ENCODE data around the gene S100A5. TPM values are rescaled to one million over a fixed set of nuclear protein-coding genes. Genes with fewer than 3 reads are reported as not detected.

S100A5 gene
- total and polyA plus RNA-seq, 12 donors, result not detected

DNA sequence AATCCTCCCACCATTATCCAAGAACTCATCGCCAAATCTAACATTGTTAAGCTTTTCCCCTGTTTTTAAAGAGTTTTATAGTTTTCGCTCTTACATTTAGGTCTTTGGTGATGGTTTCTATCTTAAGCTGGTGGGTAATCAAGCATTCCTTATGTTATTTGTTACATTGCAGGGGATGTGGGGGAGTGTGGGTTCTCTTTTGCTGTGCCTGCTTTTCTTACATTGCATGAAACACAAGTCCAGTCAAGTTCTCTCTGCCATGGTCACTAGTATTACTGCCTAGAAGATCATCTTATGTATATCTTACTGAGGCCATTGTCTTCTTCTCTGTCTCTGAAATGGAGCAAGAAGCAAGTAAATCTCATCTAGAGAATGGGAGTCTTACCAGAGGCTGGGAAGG is 53.0 kb downstream of the S100A5 start:
- no peak for ATAC-seq
- no peaks in the 10 kb centered on the region for H3K36me3 ChIP-seq
- peaks cover 0 to 6% (median 0%) of the 10 kb centered on the region in 7 donors for H3K27me3 ChIP-seq
- WGBS, 2 donors, result 98 to 99% methylated on average over 2 of the region's 2 CpGs
- H3K27ac ChIP-seq, result peak overlapping the region in 1 of 10 donors; percentile 75
- TF ChIP-seq, protein P1, sequence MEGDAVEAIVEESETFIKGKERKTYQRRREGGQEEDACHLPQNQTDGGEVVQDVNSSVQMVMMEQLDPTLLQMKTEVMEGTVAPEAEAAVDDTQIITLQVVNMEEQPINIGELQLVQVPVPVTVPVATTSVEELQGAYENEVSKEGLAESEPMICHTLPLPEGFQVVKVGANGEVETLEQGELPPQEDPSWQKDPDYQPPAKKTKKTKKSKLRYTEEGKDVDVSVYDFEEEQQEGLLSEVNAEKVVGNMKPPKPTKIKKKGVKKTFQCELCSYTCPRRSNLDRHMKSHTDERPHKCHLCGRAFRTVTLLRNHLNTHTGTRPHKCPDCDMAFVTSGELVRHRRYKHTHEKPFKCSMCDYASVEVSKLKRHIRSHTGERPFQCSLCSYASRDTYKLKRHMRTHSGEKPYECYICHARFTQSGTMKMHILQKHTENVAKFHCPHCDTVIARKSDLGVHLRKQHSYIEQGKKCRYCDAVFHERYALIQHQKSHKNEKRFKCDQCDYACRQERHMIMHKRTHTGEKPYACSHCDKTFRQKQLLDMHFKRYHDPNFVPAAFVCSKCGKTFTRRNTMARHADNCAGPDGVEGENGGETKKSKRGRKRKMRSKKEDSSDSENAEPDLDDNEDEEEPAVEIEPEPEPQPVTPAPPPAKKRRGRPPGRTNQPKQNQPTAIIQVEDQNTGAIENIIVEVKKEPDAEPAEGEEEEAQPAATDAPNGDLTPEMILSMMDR (IDR thresholded peaks at IDR 0.05), result no peak
- DNase-seq, result no peak
- no peaks in the 10 kb centered on the region for H3K9me3 ChIP-seq
- H3K4me1 ChIP-seq, result peaks cover 0 to 28% (median 10%) of the 10 kb centered on the region in 9 donors
- intact Hi-C loops (cut with DNase I), result no loop called here
- no peak overlapping the region for H3K4me3 ChIP-seq

Other genes starting within 250 kb of the S100A5 start
- not detected for gene PGLYRP3, start 228.0 kb downstream of the S100A5 start, total RNA-seq
- not detected for gene PGLYRP3, start 228.0 kb downstream of the S100A5 start, polyA plus RNA-seq
- gene PGLYRP4, start 192.1 kb downstream of the S100A5 start, total RNA-seq, result not detected
- gene PGLYRP4, start 192.1 kb downstream of the S100A5 start, polyA plus RNA-seq, result not detected
- 100 to 1,000 TPM in 3 of 10 donors, 10 to 100 TPM in 6, 1 to 10 TPM in 1; 9.9 to 182 (median 36.0) TPM for gene S100A9, start 183.1 kb downstream of the S100A5 start, total RNA-seq
- 100 to 1,000 TPM; 111 to 177 TPM for gene S100A9, start 183.1 kb downstream of the S100A5 start, polyA plus RNA-seq
- 10 to 100 TPM in 1 of 10 donors, 1 to 10 TPM in 6, under 1 TPM in 2, not detected in 1; 0.49 to 12.9 (median 1.9) TPM for gene S100A12, start 165.3 kb downstream of the S100A5 start, total RNA-seq
- gene S100A12, start 165.3 kb downstream of the S100A5 start, polyA plus RNA-seq, result 1 to 10 TPM; 4.6 to 6.2 TPM
- 100 to 1,000 TPM in 1 of 10 donors, 10 to 100 TPM in 7, 1 to 10 TPM in 2; 6.2 to 105 (median 24.5) TPM for gene S100A8, start 149.9 kb downstream of the S100A5 start, total RNA-seq
- 10 to 100 TPM; 73.6 to 79.2 TPM for gene S100A8, start 149.9 kb downstream of the S100A5 start, polyA plus RNA-seq
- not detected for gene S100A7A, start 124.4 kb downstream of the S100A5 start, total RNA-seq
- not detected for gene S100A7A, start 124.4 kb downstream of the S100A5 start, polyA plus RNA-seq
- not detected for gene S100A7, start 80.3 kb downstream of the S100A5 start, total RNA-seq
- under 1 TPM in 1 of 2 donors, not detected in 1; 0.20 TPM for gene S100A7, start 80.3 kb downstream of the S100A5 start, polyA plus RNA-seq
- 100 to 1,000 TPM; 237 to 385 (median 294) TPM for gene S100A6, start 4.9 kb downstream of the S100A5 start, total RNA-seq
- gene S100A6, start 4.9 kb downstream of the S100A5 start, polyA plus RNA-seq, result 1,000 to 10,000 TPM in 1 of 2 donors, 100 to 1,000 TPM in 1; 630 to 2,261 TPM
- gene S100A4, start 4.9 kb upstream of the S100A5 start, total RNA-seq, result 100 to 1,000 TPM in 2 of 10 donors, 10 to 100 TPM in 8; 29.4 to 166 (median 68.1) TPM
- gene S100A4, start 4.9 kb upstream of the S100A5 start, polyA plus RNA-seq, result 100 to 1,000 TPM; 196 to 755 TPM
- 1 to 10 TPM in 3 of 10 donors, under 1 TPM in 1, not detected in 6; 0.30 to 2.9 (median 1.9) TPM for gene S100A3, start 8.3 kb upstream of the S100A5 start, total RNA-seq
- gene S100A3, start 8.3 kb upstream of the S100A5 start, polyA plus RNA-seq, result 1 to 10 TPM; 2.4 to 6.3 TPM
- gene S100A2, start 24.9 kb upstream of the S100A5 start, total RNA-seq, result 1 to 10 TPM in 9 of 10 donors, not detected in 1; 1.2 to 4.5 (median 3.1) TPM
- 1 to 10 TPM; 2.2 to 7.4 TPM for gene S100A2, start 24.9 kb upstream of the S100A5 start, polyA plus RNA-seq
- 10 to 100 TPM; 28.8 to 68.2 (median 40.2) TPM for gene S100A16, start 72.2 kb upstream of the S100A5 start, total RNA-seq
- 100 to 1,000 TPM in 1 of 2 donors, 10 to 100 TPM in 1; 98.6 to 176 TPM for gene S100A16, start 72.2 kb upstream of the S100A5 start, polyA plus RNA-seq
- gene S100A14, start 75.4 kb upstream of the S100A5 start, total RNA-seq, result 1 to 10 TPM; 1.7 to 7.3 (median 4.6) TPM
- gene S100A14, start 75.4 kb upstream of the S100A5 start, polyA plus RNA-seq, result 1 to 10 TPM in 1 of 2 donors, under 1 TPM in 1; 0.80 to 4.1 TPM
- gene S100A13, start 86.6 kb upstream of the S100A5 start, total RNA-seq, result 100 to 1,000 TPM; 101 to 150 (median 125) TPM
- 100 to 1,000 TPM; 173 to 335 TPM for gene S100A13, start 86.6 kb upstream of the S100A5 start, polyA plus RNA-seq
- 1,000 to 10,000 TPM; 1,287 to 3,035 (median 2,343) TPM for gene S100A1, start 87.5 kb upstream of the S100A5 start, total RNA-seq
- 1,000 to 10,000 TPM in 1 of 2 donors, 100 to 1,000 TPM in 1; 685 to 2,765 TPM for gene S100A1, start 87.5 kb upstream of the S100A5 start, polyA plus RNA-seq
- 10 to 100 TPM; 67.4 to 95.5 (median 77.8) TPM for gene CHTOP, start 93.1 kb upstream of the S100A5 start, total RNA-seq
- 10 to 100 TPM; 61.6 to 76.2 TPM for gene CHTOP, start 93.1 kb upstream of the S100A5 start, polyA plus RNA-seq
- gene SNAPIN, start 117.8 kb upstream of the S100A5 start, total RNA-seq, result 10 to 100 TPM; 56.7 to 83.3 (median 73.4) TPM
- gene SNAPIN, start 117.8 kb upstream of the S100A5 start, polyA plus RNA-seq, result 10 to 100 TPM; 38.6 to 54.4 TPM
- gene ILF2, start 130.1 kb upstream of the S100A5 start, total RNA-seq, result 10 to 100 TPM; 61.1 to 87.3 (median 70.8) TPM
- gene ILF2, start 130.1 kb upstream of the S100A5 start, polyA plus RNA-seq, result 100 to 1,000 TPM in 1 of 2 donors, 10 to 100 TPM in 1; 17.3 to 114 TPM
- 10 to 100 TPM in 6 of 10 donors, 1 to 10 TPM in 4; 8.0 to 24.3 (median 10.4) TPM for gene NPR1, start 137.8 kb upstream of the S100A5 start, total RNA-seq
- 10 to 100 TPM; 24.3 to 29.0 TPM for gene NPR1, start 137.8 kb upstream of the S100A5 start, polyA plus RNA-seq
- 10 to 100 TPM; 25.4 to 32.8 (median 31.1) TPM for gene INTS3, start 187.1 kb upstream of the S100A5 start, total RNA-seq
- gene INTS3, start 187.1 kb upstream of the S100A5 start, polyA plus RNA-seq, result 10 to 100 TPM; 30.8 to 46.1 TPM
- gene SLC27A3, start 234.5 kb upstream of the S100A5 start, total RNA-seq, result 10 to 100 TPM in 2 of 10 donors, 1 to 10 TPM in 8; 5.9 to 16.0 (median 8.9) TPM
- gene SLC27A3, start 234.5 kb upstream of the S100A5 start, polyA plus RNA-seq, result 10 to 100 TPM; 26.7 to 43.8 TPM

All from heart right ventricle (tissue), 16 donors.